ENCODE measurements around the gene CALHM6. TPM values are rescaled to one million over a fixed set of nuclear protein-coding genes. Genes with fewer than 3 reads are reported as not detected.

Gene CALHM6
- total and polyA plus RNA-seq, 10 of the 15 experiments (the other 5 are each of a cell fraction or from before 2014, with no cell fraction given): 0.15 to 3.4 (median 1.3) TPM

DNA sequence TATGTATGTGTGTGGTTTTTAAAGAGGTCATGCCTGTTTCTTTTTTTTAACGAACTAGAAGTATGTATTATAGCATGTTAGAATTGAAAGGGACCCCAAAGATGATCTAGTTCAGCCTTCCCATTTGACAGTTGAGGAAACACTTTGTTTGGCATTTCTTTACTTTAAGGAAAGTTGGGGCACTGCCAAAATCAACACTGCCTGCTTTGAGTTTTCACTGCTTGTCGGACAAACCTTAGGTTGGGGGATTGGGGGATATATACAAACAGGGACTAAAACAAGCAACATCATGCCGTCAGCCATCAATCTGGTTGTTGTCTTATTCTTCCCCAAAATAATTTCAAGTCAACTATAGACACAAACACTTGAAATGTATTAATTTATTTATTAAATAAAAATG lies 14.1 kb upstream of the CALHM6 start:
- POLR2A ChIA-PET: no interaction called here
- in situ Hi-C loops (cut with MboI): no loop called here

More for the DNA sequence above, 14.1 kb upstream of the CALHM6 start:
- ChIA-PET CTCF (interaction anchor here (0.6 to 2.8 kb wide), 13 partner anchors 12 to 178 kb away, joined by 3 to 17 read pairs (median 4); partner anchors contain the start of gene TSPYL1), SMC1A (ENCODE audit: uncharacterized antibody, unreplicated experiment) (interaction anchor here (0.7 to 3.3 kb wide), 11 partner anchors 14 to 278 kb away, joined by 3 to 21 read pairs (median 4); partner anchors contain the start of gene CALHM6), RAD21 (ENCODE audit: unreplicated experiment) (interaction anchor here (0.8 to 7.3 kb wide), 9 partner anchors 13 to 178 kb away, joined by 3 to 54 read pairs (median 4); partner anchors contain the start of gene TSPYL1)
- no TSS peak for BruUV-seq (replicated peaks)
- H3K27ac ChIP-seq (ENCODE audit: control insufficient read depth, insufficient read depth): no peak overlapping the region
- no peaks in the 10 kb centered on the region for H3K9me3 ChIP-seq (replicated peaks; ENCODE audit: control insufficient read depth, insufficient read depth, low read length)
- TF ChIP-seq BACH1 (IDR thresholded peaks at IDR 0.05; ENCODE audit: borderline replicate concordance) (no peak), SREBF1 (IDR thresholded peaks at IDR 0.05; ENCODE audit: low read length) (no peak), RB1 (IDR thresholded peaks at IDR 0.05; ENCODE audit: borderline replicate concordance) (no peak), SKIL (IDR thresholded peaks at IDR 0.05; ENCODE audit: low read depth, poor library complexity, severe bottlenecking) (no peak), ZNF24 (IDR thresholded peaks at IDR 0.05) (no peak), ZNF622 (IDR thresholded peaks at IDR 0.05) (no peak), ESRRA (IDR thresholded peaks at IDR 0.05; ENCODE audit: low read length) (no peak), SUPT20H (IDR thresholded peaks at IDR 0.05; ENCODE audit: borderline replicate concordance, control insufficient read depth, low read depth, low read length) (no peak), CHD1 (IDR thresholded peaks at IDR 0.05; ENCODE audit: low read depth, low read length) (no peak), BMI1 (IDR thresholded peaks at IDR 0.05; ENCODE audit: borderline replicate concordance) (no peak), ZNF592 (IDR thresholded peaks at IDR 0.05) (no peak), CBFB (IDR thresholded peaks at IDR 0.05; ENCODE audit: low read depth) (no peak), MEF2B (IDR thresholded peaks at IDR 0.05; ENCODE audit: partially characterized antibody, poor library complexity, severe bottlenecking) (no peak), RFX5 (IDR thresholded peaks at IDR 0.05; ENCODE audit: low read depth, low read length) (no peak), IKZF2 (IDR thresholded peaks at IDR 0.05) (no peak), KDM1A (IDR thresholded peaks at IDR 0.05; ENCODE audit: borderline replicate concordance) (no peak), SMARCA5 (IDR thresholded peaks at IDR 0.05) (no peak), SP1 (IDR thresholded peaks at IDR 0.05; ENCODE audit: low read depth, low read length) (no peak)
- H3K36me3 ChIP-seq (ENCODE audit: control insufficient read depth in 2 of 2, insufficient read depth in 2 of 2, low read length in 1 of 2): no peaks in the 10 kb centered on the region
- H3K4me1 ChIP-seq (ENCODE audit: control insufficient read depth, insufficient read depth, low read length): peaks cover 10% of the 10 kb centered on the region
- H4K20me1 ChIP-seq (ENCODE audit: control insufficient read depth, insufficient read depth): no peaks in the 10 kb centered on the region
- no peaks in the 10 kb centered on the region for H3K79me2 ChIP-seq (ENCODE audit: control insufficient read depth, insufficient read depth, low read length)
- H3K9ac ChIP-seq (ENCODE audit: control insufficient read depth, insufficient read depth, low read length): no peak overlapping the region
- no peak overlapping the region for H3K4me2 ChIP-seq (ENCODE audit: control insufficient read depth, insufficient read depth)
- H3K4me3 ChIP-seq: no peak overlapping the region
- DNase-seq (ENCODE audit: low read depth, low spot score): no peak
- ATAC-seq: no peak
- intact Hi-C loops (cut with micrococcal nuclease; ENCODE audit: unreplicated experiment): no loop called here
- WGBS (ENCODE audit: insufficient coverage, insufficient replicate concordance, low lambda C conversion rate, missing lambda C conversion rate): 82% methylated on average over 3 of the region's 3 CpGs
- no peak for FAIRE-seq
- H2AFZ ChIP-seq (ENCODE audit: control insufficient read depth, low read depth, low read length): no peak overlapping the region
- H3K27me3 ChIP-seq (replicated peaks in 1 of 2; ENCODE audit: control insufficient read depth in 2 of 2, insufficient read depth in 2 of 2, low read length in 1 of 2): no peaks in the 10 kb centered on the region

All from GM12878 (cell line).